DMS 273 treated with DMSO at 0.1 percent for 48 hours (cell line): ENCODE measurements around the gene KRT4.

Experiments used
- DNase-seq: peaks from one replicate; lab custom pipeline; 2025; lab: John Stamatoyannopoulos, UW

KRT4 gene

DNA sequence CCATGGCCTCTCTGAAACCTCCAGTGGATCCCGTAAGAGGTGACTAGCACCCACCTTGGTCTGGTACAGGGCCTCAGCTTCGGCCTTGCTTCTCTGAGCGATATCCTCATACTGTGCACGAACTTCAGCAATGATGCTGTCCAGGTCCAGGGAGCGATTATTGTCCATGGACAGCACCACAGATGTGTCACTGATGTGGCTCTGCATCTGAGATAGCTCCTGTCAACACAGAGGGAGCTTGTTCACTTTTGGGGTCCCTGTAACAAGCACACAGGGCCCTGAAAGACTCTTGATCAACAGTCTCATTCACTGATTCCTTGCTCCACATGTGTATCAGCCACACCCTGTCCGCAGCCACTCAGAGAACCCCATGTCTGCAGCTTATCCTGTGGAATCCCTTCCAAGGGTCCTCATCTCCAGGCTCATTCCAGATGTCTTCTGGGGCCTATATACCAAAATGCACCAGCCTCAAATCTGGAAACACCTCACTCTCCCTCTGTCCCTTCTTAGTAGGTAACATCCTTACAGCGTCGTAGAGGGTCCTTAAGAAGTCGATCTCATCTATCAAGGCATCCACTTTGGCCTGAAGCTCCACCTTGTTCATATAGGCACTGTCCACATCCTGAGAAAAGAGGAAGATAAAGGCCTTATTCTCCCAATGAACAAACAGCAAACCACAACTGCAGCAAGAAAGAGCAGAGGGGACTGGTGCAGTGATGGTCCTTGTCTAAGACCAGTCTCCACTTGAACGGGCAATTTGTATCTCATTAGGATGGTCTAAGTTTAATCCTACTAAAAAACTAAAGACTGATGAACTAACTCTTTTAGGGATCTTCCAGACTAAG is 21.5 kb downstream of the KRT4 start:
- DNase-seq: no peak

DNA sequence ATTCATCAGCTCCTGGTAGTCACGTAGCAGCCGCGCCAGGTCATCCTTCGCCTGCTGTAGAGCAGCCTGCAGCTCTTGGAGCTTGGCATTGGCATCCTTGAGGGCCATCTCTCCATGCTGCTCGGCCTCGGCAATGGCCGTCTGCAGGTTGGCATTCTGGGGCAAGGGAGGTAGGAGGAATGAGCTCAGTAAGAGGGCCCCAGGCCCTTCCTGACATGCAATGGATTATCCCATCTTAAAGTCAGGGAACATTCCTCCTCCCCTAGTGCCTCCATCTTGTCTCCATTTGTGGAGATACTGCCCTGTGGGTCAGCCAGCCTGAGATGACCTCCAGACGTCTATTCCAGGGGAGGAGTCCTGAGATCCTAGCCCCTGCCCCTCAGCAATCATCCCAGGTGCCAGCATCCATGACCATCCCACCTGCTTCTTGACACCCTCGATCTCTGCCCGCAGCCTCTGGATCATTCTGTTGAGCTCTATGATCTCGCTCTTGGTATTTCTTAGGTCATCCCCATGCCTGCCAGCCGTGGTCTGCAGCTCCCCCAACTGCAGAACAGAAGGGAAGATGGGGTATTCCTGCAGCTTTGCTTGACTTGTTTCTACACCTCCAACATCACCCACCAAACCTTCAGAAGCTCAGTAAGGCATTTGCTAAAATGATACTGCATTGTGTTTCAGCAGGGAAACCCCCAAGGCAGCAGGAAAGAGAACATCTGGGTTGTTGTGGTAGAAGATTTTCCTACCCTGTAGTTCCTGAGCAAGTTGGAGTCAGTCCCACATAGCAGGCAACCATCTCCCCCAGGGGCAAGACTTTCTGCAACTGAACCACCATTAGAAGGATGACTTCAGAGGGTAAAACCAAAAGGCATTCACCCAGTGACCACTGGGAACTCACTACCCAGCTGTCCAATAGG is 22.4 kb downstream of the KRT4 start:
- DNase-seq: no peak

DNA sequence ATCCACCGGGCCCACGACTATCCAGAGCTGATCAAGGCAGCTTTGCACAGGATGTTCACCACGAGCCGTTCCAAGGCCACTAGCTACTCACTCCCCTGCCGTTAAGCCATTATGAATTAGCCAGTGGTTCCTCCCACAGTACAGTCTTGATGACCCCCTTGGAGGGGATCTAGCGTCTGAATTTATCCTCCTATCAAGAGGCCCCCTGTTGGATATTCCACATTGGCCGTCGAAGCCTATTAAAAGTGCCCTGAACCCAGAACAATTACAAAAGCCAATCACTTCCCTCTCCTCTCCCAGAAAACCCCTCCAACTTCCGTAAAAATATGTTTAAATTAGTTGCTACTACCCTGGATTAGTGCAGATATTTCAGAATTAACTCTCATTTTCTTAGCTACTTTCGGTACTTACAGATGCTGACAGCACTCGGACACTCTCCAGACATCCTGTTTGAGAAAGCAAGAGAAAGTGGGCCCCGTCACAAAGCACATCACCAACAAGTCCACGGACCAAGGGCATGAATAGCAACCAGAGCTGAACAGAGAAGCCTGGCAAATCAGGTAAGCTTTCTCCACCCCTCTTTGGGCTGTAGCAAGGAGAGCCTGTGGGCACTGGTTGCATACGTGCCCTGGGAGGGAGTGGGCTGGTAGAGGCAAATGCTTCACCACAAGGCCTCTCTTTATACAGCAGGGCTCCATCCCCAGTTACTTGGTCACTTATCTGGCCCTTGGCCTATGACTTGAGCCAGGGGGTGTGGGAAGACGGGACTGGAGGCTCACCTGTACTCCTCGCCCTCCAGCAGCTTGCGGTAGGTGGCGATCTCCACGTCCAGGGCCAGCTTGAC is 23.3 kb downstream of the KRT4 start:
- no peak for DNase-seq

DNA sequence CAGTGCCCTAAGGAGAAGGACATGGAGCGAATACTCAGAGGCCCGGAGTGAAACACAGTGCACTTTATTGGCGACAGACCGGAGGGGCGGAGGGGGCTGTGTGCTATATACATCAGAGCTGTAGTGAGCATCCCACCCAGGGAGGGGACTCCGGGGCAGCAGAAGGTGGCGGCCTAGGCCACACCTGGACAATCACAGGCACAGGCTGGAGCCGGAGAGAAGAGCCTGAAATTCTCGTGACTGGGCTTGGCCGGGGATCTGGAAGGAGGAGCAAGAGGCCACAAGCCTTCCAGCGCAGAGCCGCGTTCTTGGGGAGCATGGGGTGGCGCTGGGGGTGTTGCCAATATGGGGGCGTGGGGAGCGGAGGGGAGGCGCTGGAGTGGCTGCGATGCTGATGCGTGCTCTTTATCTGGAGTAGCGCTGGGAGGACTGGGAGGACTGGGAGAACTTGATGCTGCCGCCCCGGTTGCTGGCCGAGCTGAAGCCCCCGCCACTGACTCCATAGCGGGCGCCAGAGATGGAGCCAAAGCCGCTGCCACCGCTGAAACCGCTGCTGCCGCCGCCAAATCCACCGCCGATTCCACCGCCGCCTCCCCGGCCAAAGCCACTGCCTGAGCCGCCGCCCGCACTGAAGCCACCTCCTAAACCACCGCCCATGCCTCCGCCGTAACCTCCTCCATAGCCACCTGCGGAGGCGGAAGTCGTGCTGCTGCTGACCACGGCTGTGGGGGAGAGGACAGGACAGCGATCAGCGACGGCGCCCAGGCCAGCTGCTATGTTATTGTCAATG is 24.1 kb downstream of the KRT4 start:
- DNase-seq: no peak

DNA sequence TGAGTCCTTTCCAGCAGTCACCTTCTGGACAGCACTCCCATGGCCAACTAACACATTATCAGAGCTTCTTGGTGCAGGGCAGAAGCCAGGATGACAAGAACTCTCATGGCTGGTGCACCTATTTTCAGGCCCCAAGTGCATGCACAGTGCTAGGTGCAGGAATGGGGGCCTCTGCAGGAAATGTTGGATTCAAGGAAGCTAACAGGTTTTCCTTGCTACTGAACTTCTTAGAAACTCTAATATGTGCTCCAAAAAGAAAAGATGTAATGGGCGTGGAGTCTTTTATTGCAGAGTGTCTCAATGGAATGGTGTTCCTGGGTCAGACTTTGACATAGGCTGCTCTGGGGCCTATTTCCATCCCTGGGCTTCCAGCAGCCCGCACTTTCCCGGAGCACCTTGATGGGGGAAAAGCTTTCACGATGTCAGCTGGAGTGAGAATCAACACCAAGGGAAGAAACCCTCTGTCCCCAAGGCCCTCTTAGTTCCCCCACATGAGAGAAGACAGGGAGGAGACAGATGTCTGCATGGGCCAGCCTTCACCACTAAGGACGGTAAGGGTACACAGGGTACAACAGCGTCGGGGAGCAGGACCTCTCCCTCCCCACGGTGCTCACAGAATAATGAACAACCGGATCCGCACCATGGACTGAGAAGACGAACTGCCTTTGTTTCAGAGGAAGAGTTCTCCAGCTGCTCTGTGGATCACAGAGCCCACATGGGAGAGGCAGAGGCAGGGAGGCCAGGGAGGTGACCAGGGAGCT is 24.9 kb downstream of the KRT4 start:
- no peak for DNase-seq

DNA sequence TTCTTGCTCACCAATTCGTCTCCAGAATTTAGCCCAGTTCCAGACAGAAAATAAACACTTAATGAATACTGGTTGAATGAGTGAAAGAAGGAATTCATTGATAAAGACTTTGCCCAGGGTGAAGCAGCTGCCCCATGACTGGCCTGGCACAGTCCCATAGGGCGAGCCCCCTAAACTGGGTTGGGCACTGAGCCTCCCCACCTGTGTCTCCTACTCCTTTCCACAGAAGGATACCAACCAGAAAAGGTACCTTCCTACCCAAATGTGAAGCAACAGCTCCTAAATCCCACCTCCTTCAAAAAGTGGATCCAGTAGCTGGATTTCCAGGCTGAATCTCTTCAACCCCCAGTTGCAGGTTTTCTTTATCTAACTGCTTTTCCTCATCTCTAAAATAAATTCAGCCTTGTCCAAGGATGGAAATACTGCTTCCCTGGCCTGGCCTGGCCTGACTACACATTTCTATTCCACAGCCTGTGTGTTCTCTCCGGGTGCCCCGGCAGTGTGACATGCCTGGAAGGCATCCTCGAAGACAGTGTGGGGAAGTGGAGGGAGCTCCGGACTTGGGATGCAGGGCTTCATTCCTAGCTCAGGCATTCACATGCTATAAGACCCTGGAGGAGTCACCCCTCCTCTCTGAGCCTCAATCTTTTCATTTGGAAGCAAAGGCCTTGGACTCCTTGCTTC is 25.6 kb downstream of the KRT4 start:
- no peak for DNase-seq

DNA sequence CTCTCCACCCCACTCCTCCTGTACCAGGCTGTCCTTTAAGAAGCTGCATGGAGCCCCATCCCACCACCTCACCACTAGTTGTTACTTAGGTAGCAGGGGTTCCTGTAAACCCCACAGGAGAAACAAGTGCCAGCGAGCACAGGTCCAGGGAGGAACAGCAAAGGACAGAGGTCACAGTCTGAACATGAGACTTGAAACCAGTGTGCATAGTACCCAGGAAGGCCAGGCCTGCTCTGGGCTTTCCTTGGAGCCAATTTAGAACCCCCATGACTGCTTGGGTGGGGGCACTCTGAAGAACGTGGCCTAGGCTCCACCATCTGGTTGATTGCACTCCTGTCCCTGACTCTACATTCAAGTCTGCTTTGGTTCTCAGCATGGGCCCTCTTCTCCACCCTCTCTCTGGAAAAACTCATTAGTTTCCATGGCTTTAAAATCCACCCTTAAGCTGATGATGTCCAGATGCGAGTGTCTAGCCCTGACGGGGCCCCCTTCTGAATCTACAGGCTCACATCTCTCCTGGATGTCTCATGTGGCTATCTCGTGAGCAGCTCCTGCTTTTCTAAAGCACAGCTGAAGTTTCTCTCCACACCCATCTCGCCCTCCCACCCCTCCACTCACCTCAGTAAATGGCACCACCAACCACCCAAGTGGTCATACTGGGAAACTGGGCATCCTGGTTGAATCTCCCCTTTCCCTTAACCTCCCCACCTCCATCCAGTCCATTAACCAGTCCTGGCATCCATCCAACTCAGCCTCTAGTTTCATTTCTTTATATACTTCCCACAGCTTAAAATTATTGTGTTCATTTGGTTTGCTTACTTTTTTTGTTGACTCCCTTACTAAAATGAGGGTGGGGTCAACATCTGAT is 26.4 kb downstream of the KRT4 start:
- DNase-seq: no peak

DNA sequence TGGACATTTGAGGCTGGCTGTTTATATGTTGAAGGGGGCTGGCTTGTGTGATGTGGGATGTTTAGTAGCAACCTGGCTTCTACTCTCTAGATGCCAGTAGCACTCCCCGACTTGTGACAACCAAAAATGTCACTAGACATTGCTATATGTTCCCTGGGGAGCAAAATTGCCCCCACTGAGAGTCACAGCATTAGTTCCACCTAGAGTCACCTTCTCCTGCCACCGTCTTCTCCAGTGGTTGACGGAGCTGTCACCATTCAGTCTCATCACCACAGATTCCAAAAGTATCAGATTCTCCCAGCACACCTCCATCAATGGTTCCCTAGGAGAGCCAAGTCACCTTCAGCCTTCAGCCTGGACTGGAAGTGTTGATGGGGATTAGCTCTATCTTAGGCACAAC is 29.0 kb downstream of the KRT4 start:
- DNase-seq: no peak

DNA sequence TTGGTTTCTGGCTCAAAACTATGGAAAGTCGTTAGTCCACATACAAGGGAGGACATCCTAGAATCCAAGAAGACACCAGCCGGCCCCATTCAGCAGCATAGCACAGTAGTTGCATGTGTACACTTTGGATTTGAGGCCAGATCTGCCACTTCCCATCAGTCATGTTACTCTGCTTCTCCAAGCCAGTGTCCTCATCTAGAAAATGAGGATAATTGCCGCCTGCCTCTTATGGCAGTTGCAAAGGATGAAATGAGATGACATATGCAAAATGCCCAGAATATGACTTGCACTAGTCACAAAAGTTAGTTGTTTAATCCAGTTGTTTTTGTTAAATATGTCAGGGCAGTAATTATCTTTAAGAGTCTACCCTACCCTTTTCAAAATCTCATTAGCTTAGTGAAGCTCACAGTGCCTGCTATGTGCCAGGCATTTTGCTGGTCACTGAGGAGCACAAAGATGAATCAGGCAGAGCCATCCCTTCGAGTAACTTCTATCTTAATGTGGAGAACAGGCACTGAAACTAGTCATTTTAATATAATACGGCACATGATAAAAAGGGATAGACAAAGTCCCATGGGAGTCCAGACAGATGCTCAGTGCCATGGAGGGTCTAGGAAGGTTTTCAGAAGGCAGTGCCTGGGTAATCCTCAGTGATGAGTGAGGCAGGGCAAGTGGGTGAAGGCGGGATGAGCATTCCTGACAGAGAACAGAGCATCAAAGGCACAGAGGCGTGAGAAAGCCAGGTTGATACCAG is 30.2 kb downstream of the KRT4 start:
- DNase-seq: no peak

DNA sequence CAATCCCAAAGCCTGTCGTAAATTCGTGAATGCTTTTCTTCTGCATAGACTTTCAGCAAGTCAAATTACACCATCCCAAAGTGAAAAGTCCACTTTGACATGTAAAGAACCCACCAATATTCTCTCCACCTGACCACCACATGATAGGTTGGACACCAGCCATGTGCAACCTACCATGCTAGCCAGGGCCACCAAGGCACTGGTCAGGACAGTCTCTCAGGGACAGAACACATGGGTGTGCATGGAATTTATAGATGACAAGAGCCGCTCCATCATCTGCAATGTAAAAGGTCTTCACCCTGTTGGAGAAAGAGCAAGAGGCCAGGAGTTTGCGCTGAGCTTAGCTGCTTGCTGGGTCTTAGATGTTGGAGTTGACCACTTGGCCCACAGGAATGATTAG is 31.4 kb downstream of the KRT4 start:
- DNase-seq: no peak

DNA sequence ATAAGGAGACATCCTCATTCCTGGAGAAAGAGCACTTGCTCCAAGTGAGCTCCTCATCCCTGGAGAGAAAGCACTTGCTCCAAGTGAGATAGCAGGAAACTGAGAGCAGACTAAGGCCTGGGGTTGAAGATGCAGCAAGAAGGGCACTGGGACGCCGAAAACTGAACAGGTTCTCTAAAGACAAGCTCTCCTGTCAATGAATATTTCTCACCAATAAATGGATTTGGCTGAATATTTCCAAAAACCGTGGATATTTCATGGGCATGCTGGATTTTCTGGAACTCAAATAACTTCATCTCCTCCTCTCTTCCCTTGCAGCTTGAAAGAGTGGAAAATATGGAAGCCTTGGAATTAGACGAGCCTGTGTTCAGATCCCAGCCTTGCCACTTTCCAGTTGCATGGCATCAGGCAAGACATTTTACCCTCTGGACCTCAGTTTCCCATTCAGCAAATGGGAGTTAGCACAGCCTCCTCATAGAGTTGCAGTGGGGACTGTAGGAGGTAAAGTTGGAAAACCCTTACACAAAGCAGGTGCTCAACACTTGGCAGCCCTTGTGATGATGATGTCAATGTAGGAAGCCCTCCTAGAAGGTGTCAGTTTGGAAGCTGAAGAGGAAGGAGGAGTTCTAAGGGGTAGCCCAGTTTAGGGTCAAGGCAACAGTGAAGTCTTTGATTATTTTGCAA is 32.4 kb downstream of the KRT4 start:
- no peak for DNase-seq

DNA sequence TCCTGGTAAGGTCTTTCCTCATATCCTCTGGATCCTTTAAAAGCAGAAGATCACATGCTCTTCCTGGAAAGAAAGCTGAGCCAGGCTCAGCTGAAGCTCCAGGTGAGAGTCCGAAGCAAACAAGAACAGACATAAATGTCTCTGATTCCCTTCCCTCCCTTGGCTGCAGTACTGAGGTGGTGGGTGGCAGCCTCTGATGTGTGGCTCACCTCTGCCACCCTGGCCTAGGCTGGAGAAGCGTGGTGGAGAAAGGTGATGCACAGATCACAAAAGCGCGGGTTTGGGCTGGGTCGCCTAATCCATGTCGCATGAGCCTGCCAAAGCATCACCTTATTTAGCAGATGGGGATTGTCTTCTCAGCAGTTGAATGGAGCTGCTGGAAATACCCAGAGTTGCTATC is 34.0 kb downstream of the KRT4 start:
- DNase-seq: no peak

DNA sequence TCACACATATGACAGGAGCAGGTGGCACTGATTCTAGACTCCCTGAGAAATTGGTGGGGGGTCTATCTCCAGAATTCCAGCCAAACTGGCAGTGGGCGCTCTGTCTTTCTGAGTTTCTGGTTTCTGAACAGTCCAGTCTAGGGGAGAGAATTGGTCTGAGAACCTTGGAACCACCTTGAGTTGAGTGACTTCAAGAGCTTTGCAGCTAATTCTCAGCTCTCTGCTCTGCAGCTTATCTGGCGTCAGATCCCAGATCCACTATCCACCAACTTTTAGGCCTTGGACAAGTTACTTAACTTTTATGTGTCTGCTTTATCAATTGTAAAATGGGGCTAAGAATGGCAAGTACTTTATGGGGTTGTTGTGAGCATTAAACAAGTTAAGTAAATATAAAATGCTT is 35.1 kb downstream of the KRT4 start:
- DNase-seq: no peak

DNA sequence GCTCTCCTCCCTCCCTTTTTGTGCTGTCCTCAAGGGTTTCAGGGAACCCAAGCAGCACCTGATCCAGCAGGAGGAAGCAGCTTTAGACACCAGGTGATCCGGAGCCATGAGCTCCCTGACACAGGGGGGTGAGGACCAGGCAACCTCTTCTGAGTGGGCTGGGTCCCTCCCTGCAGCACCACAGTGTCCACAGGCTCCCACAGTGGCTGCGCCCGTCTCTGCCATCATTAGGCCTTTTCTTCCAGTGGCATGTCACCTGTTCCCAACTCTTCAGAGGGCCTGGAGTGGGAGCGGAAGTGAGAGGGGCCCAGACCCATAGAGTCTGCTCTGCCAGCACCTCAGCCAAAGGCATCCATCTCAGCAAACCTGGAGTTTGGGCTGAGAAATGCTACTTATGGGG is 36.4 kb downstream of the KRT4 start:
- DNase-seq: no peak

DNA sequence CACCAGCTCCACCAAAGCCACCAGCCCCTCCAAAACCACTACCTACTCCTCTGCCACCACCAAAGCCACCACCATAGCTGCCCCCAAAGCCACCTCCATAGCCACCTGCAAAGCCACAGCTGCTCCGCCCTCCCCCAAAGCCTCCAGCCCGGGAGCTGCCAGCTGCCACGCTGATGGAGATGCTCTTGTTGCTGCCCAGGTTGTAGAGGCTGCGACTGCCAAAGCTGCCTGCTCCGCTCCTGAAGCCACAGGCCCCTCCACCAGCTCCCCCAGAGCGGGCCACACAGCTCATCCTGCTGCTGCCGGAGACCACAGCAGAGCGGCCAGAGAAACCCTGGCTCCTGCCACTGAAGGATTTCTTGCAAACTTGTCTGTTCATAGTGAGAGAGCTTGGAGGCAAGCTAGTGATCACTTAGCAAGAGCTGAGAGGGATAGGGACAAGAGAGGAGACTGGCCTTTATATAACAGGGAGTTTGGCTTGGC is 37.0 kb downstream of the KRT4 start, which contains the start of gene KRT76:
KRT76 (minus strand) TSS at position 433 of the 483 bp plus-strand sequence; CDS start at position 379, 54 bp downstream.
- no peak for DNase-seq

DNA sequence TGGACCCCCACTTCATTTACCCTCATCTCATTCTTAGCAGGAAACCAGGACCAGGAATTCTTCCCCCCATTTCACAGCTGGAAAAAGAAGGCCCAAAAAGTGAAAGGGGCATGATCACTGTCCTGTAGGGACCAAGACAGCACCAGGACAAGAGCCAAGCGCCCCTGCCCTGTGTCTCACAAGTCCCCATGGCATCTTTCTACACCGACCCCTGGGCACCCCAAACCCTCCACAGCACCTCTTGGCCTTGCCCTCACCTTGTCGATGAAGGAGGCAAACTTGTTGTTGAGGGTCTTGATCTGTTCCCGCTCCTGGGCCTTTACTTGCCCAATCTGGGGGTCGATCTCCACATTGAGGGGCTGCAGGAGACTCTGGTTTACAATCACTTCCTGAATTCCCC is 37.5 kb downstream of the KRT4 start:
- no peak for DNase-seq

DNA sequence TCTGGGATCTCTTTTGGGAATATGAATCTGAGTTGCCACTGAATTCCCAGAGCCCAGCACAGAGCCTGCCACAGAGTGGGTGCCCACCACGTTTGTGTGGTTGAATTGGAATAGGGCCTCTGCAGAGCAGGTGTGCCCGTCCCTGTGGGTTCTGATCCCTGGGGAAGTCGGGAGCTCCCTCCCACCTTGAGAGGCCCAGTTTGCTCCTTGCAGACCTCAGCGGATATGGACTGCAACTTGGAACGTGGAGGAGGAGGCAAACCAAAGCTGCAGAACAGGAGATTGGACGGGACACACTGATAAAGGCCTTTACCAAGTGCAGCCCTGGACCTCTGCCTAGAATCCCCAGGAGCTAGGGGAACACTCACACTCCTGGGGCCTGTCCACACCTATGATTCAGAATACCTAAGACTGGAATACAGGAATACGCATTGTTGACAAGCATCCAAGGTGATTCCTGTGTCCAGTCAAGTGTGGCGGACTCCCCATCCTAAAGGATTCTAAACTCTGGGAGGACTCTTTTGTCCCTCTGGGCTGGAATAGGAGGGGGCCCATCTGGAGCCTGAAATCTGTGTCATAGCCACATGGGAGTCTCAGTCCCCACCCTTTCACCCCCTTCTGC is 39.2 kb downstream of the KRT4 start:
- no peak for DNase-seq
